CD4-positive, alpha-beta T cell treated with Interleukin-17A for 1 hour (primary cell): ENCODE results near the gene ATXN3.

Experiments used
- DNase-seq: peaks from one replicate; pipeline ENCODE4 v3.0.0-alpha.2; 2020

The ATXN3 gene

GRCh38 chr14:92106143-92106926 lies at the start of gene ATXN3:
TSS of gene ATXN3 (minus strand) at chr14:92106582. CDS start at chr14:92106552, 30 bp downstream.
- DNase-seq: peak; percentile 97

- DNase-seq: no peak
These were observed 48.0 kb upstream of the ATXN3 start for GRCh38 chr14:92154283-92154942.

GRCh38 chr14:92153581-92153980 lies 47.2 kb upstream of the ATXN3 start:
- no peak for DNase-seq

GRCh38 chr14:92144708-92145107 lies 38.3 kb upstream of the ATXN3 start:
- DNase-seq: no peak

GRCh38 chr14:92143962-92144361 lies 37.6 kb upstream of the ATXN3 start:
- no peak for DNase-seq

- no peak for DNase-seq
These were observed 36.9 kb upstream of the ATXN3 start for GRCh38 chr14:92143309-92143708.

- DNase-seq: peak; percentile 24
These were observed 28.9 kb upstream of the ATXN3 start for GRCh38 chr14:92135269-92135668.

GRCh38 chr14:92134456-92134855 lies 28.1 kb upstream of the ATXN3 start:
- DNase-seq: no peak

- no peak for DNase-seq
These were observed 16.4 kb upstream of the ATXN3 start for GRCh38 chr14:92122761-92123160.

- DNase-seq: no peak
These were observed 15.9 kb upstream of the ATXN3 start for GRCh38 chr14:92122351-92122677.

- DNase-seq: peak; percentile 87
These were observed 15.4 kb upstream of the ATXN3 start, which contains the start of the genes CPSF2 and NDUFB1 for GRCh38 chr14:92121670-92122350. TSS of gene CPSF2 (plus strand) at chr14:92121969. CDS start at chr14:92130985, 9,016 bp downstream. TSS of gene NDUFB1 (minus strand) at chr14:92121706. CDS start at chr14:92117637, 4,069 bp downstream.

- DNase-seq: no peak
These were observed 14.9 kb upstream of the ATXN3 start for GRCh38 chr14:92121207-92121669.

- DNase-seq: no peak
These were observed 3.1 kb upstream of the ATXN3 start for GRCh38 chr14:92109490-92109889.

- peak; percentile 34 for DNase-seq
These were observed 2.2 kb upstream of the ATXN3 start for GRCh38 chr14:92108345-92109254.

GRCh38 chr14:92105893-92106142 lies 564 bp downstream of the ATXN3 start:
- peak; percentile 35 for DNase-seq

GRCh38 chr14:92105073-92105892 lies 1.1 kb downstream of the ATXN3 start:
- DNase-seq: no peak

- DNase-seq: no peak
These were observed 2.9 kb downstream of the ATXN3 start for GRCh38 chr14:92103363-92103989.

GRCh38 chr14:92099802-92100201 lies 6.6 kb downstream of the ATXN3 start:
- DNase-seq: no peak

- DNase-seq: peak; percentile 13
These were observed 13.1 kb downstream of the ATXN3 start for GRCh38 chr14:92093320-92093719.

GRCh38 chr14:92088494-92088893 lies 17.9 kb downstream of the ATXN3 start:
- DNase-seq: no peak

- no peak for DNase-seq
These were observed 31.8 kb downstream of the ATXN3 start for GRCh38 chr14:92074555-92074954.
